A549 (cell line): Measurements from ENCODE around the gene COG7. TPM values are rescaled to one million over a fixed set of nuclear protein-coding genes. Genes with fewer than 3 reads are reported as not detected.

Source experiments
- ATAC-seq, 2 experiments: fragments of 200-7000 bp in 1 of 2; fragments of >200 bp in 1 of 2; cut with Nextera tagmentation in 1 of 2; cut with Tn5 transposase in 1 of 2; 3 replicates each; pipeline versions ENCODE4 v1.8.0 to v1.9.1; 2018 to 2020; ENCODE audit warnings: mild to moderate bottlenecking in 1 of 2, moderate library complexity in 1 of 2
- CTCF ChIA-PET: fragments of 300-600 bp; sonication (Branson Sonifier 250); formaldehyde crosslinking; extraction: SDS; loops from one replicate; lab custom pipeline; 2021; ENCODE audit warnings: antibody characterized with exemption, inconsistent platforms; lab: Yijun Ruan, JAX
- POLR2A ChIA-PET: fragments of 350-600 bp; formaldehyde crosslinking; extraction: SDS; loops from one replicate; lab custom pipeline; 2021; ENCODE audit warnings: antibody characterized with exemption, inconsistent platforms; lab: Yijun Ruan, JAX
- DNase-seq, 2 experiments: peaks; one replicate each; pipeline versions ENCODE4 v3.0.0 to v3.0.0-alpha.2; 2011 to 2016; ENCODE audit warnings: low read depth in 1 of 2, low spot score in 1 of 2
- FAIRE-seq: peaks from 2 replicates; lab custom pipeline; 2011; peaks lifted over from hg19 to GRCh38; lab: Jason Lieb, UNC
- H3K27ac ChIP-seq, 2 experiments: fragments of >200 bp; sonication (Bioruptor Twin); formaldehyde crosslinking; 3 replicates each; pipeline ENCODE4 v1.5.1; 2016 to 2017
- H3K4me1 ChIP-seq: fragments of >200 bp; sonication (Bioruptor Twin); formaldehyde crosslinking; 3 replicates; pipeline ENCODE4 v1.6.1; 2016
- H3K4me2 ChIP-seq: fragments of >200 bp; sonication (Bioruptor Twin); formaldehyde crosslinking; 3 replicates; pipeline ENCODE4 v1.6.1; 2016
- H3K4me3 ChIP-seq: fragments of >200 bp; sonication (Bioruptor Twin); formaldehyde crosslinking; 3 replicates; pipeline ENCODE4 v1.5.1; 2016
- H3K9me3 ChIP-seq: fragments of >200 bp; sonication (Bioruptor Twin); formaldehyde crosslinking; 3 replicates; pipeline ENCODE4 v1.6.1; 2016
- ATOH8 ChIP-seq: fragments of 250-450 bp; sonication (Bioruptor Pico); IDR thresholded peaks from 2 replicates; pipeline ENCODE4 v1.5.0; 2020; ENCODE audit warnings: low read depth, mild to moderate bottlenecking, moderate library complexity
- BHLHE40 ChIP-seq: IDR thresholded peaks from 2 replicates; pipeline ENCODE4 v1.6.1; 2012; ENCODE audit warnings: low read depth, low read length, inconsistent platforms
- CEBPB ChIP-seq, 2 experiments: fragments of >200 bp in 1 of 2; sonication (Bioruptor Twin) in 1 of 2; formaldehyde crosslinking in 1 of 2; IDR thresholded peaks; 2 replicates each; pipeline ENCODE4 v1.6.1; 2012 to 2016
- CHD4 ChIP-seq: fragments of 200-600 bp; sonication (generic); IDR thresholded peaks from 2 replicates; pipeline ENCODE4 v1.6.1; 2016; ENCODE audit warnings: antibody characterized with exemption, mild to moderate bottlenecking, borderline replicate concordance
- EHF ChIP-seq: fragments of 250-450 bp; sonication (Bioruptor Pico); IDR thresholded peaks from 2 replicates; pipeline ENCODE4 v1.5.0; 2020; ENCODE audit warnings: mild to moderate bottlenecking
- EHMT2 ChIP-seq: fragments of 200-600 bp; sonication (generic); IDR thresholded peaks from 2 replicates; pipeline ENCODE4 v1.6.1; 2016; ENCODE audit warnings: antibody characterized with exemption, low read depth, mild to moderate bottlenecking, moderate library complexity
- ELK1 ChIP-seq: fragments of 150-350 bp; IDR thresholded peaks from 2 replicates; pipeline ENCODE4 v1.6.1; 2014; ENCODE audit warnings: low read depth, mild to moderate bottlenecking, low read length
- EP300 ChIP-seq, 2 experiments: fragments of >200 bp; sonication (Bioruptor Twin); formaldehyde crosslinking; IDR thresholded peaks; 2 replicates in 1 of 2; 3 replicates in 1 of 2; pipeline ENCODE4 v1.6.1; 2016 to 2017
- FOSL2 ChIP-seq, 2 experiments: fragments of 450-650 bp in 1 of 2; fragments of >200 bp in 1 of 2; sonication (Bioruptor Twin) in 1 of 2; formaldehyde crosslinking; IDR thresholded peaks; 2 replicates each; pipeline versions ENCODE4 v1.5.0 to v1.6.1; 2016 to 2020; ENCODE audit warnings: mild to moderate bottlenecking in 1 of 2, moderate library complexity in 1 of 2
- FOXS1 ChIP-seq: fragments of 250-450 bp; sonication (Bioruptor Pico); IDR thresholded peaks from 2 replicates; pipeline ENCODE4 v1.5.0; 2020; ENCODE audit warnings: mild to moderate bottlenecking, moderate library complexity
- HDAC2 ChIP-seq: fragments of 200-600 bp; sonication (generic); IDR thresholded peaks from 2 replicates; pipeline ENCODE4 v1.6.1; 2016
- HES2 ChIP-seq: fragments of >200 bp; sonication (Bioruptor Twin); formaldehyde crosslinking; IDR thresholded peaks from 2 replicates; pipeline ENCODE4 v1.6.1; 2016
- HOXB13 ChIP-seq: fragments of 250-450 bp; sonication (Bioruptor Pico); IDR thresholded peaks from 2 replicates; pipeline ENCODE4 v1.5.0; 2020; ENCODE audit warnings: low read depth, mild to moderate bottlenecking, moderate library complexity
- KDM1A ChIP-seq: fragments of 200-600 bp; sonication (generic); IDR thresholded peaks from 2 replicates; pipeline ENCODE4 v1.6.1; 2016; ENCODE audit warnings: low read depth, mild to moderate bottlenecking
- MAFK ChIP-seq: fragments of 450-650 bp; IDR thresholded peaks from 2 replicates; pipeline ENCODE4 v1.6.1; 2014; ENCODE audit not compliant: partially characterized antibody
- MAX ChIP-seq: IDR thresholded peaks from 2 replicates; pipeline ENCODE4 v1.6.1; 2012
- PBX3 ChIP-seq: IDR thresholded peaks from 2 replicates; pipeline ENCODE4 v1.6.1; 2012
- RAD21 ChIP-seq, 2 experiments: fragments of >200 bp in 1 of 2; sonication (Bioruptor Twin) in 1 of 2; formaldehyde crosslinking in 1 of 2; IDR thresholded peaks in 1 of 2; conservative IDR thresholded peaks in 1 of 2; 2 replicates in 1 of 2; 3 replicates in 1 of 2; pipeline ENCODE4 v1.6.1; 2012 to 2018; ENCODE audit warnings: inconsistent platforms in 1 of 2
- RCOR1 ChIP-seq: fragments of 150-350 bp; IDR thresholded peaks from 2 replicates; pipeline ENCODE4 v1.6.1; 2014; ENCODE audit warnings: antibody characterized with exemption, low read length, low read depth
- RFX5 ChIP-seq: fragments of 450-650 bp; IDR thresholded peaks from 2 replicates; pipeline ENCODE4 v1.7.1; 2014; ENCODE audit warnings: antibody characterized with exemption, mild to moderate bottlenecking, moderate library complexity
- SREBF2 ChIP-seq: fragments of 450-650 bp; IDR thresholded peaks from 2 replicates; pipeline ENCODE4 v1.6.1; 2014; ENCODE audit warnings: mild to moderate bottlenecking, moderate library complexity
- TFCP2L1 ChIP-seq: fragments of 250-450 bp; sonication (Bioruptor Pico); IDR thresholded peaks from 2 replicates; pipeline ENCODE4 v1.5.0; 2021; ENCODE audit warnings: mild to moderate bottlenecking
- TP53 ChIP-seq: fragments of 250-450 bp; sonication (Bioruptor Pico); IDR thresholded peaks from 2 replicates; pipeline ENCODE4 v1.5.0; 2021; ENCODE audit warnings: mild to moderate bottlenecking, moderate library complexity
- USF2 ChIP-seq: fragments of 450-650 bp; IDR thresholded peaks from 2 replicates; pipeline ENCODE4 v1.6.1; 2014; ENCODE audit warnings: antibody characterized with exemption
- ZC3H11A ChIP-seq: fragments of 450-650 bp; IDR thresholded peaks from 2 replicates; pipeline ENCODE4 v1.6.1; 2014; ENCODE audit warnings: antibody characterized with exemption, mild to moderate bottlenecking
- ZFP36 ChIP-seq: fragments of 450-650 bp; IDR thresholded peaks from 2 replicates; pipeline ENCODE4 v1.6.1; 2014; ENCODE audit warnings: borderline replicate concordance; ENCODE audit not compliant: partially characterized antibody
- WGBS: methylation state at CpG from one replicate; pipeline ENCODE4 v1.1.6; 2017; ENCODE audit errors: missing lambda C conversion rate; 5-methylcytosine and 5-hydroxymethylcytosine counted together
- polyA plus RNA-seq, 4 experiments: library from polyadenylated mRNA; depleted of rRNA in 3 of 4; stranded (reverse); fragments of >200 nt; fragmentation: RNase III in 1 of 4; extraction: RNeasy Plus Mini Kit Qiagen cat#74134 plus additional on column Dnase treatment in 1 of 4; gene quantifications; 2 replicates in 3 of 4; 3 replicates in 1 of 4; pipeline ENCODE4 v1.2.3, GENCODE V29; 2011 to 2017

Gene COG7
- polyA plus RNA-seq, 2 of the 4 experiments (the other 2 are of a cell fraction): 11.3 to 18.5 TPM

- 93% methylated on average over 4 of the region's 4 CpGs for WGBS
- H3K27ac ChIP-seq: no peak overlapping the region
- ChIA-PET POLR2A (no interaction called here), CTCF (interaction anchor here (1.1 to 1.5 kb wide), 3 partner anchors 9 to 46 kb away, joined by 4 to 5 read pairs (median 4); no protein-coding TSS in a partner anchor)
- DNase-seq (no peak), FAIRE-seq (no peak), ATAC-seq (no peak)
- no peaks in the 10 kb centered on the region for H3K4me1 ChIP-seq
- TF ChIP-seq MAX (no peak), EP300 (IDR thresholded peaks at IDR 0.05) (no peak), ATOH8 (CRISPR knock-in tag) (no peak), EHMT2 (no peak), ZC3H11A (no peak), HOXB13 (CRISPR knock-in tag) (no peak), RAD21 (conservative IDR thresholded peaks at IDR 0.05 in 1 of 2, IDR thresholded peaks at IDR 0.05 in 1 of 2) (no peak), FOSL2 (IDR thresholded peaks at IDR 0.05) (no peak), FOSL2 (CRISPR knock-in tag; IDR thresholded peaks at IDR 0.05) (no peak), RFX5 (no peak), PBX3 (no peak), TFCP2L1 (CRISPR knock-in tag) (no peak), CHD4 (no peak), FOXS1 (CRISPR knock-in tag) (no peak), ELK1 (no peak), HDAC2 (no peak), ZFP36 (no peak), HES2 (no peak), EHF (no peak), SREBF2 (no peak), MAFK (no peak)
- no peak overlapping the region for H3K4me3 ChIP-seq
- no peak overlapping the region for H3K4me2 ChIP-seq
- no peaks in the 10 kb centered on the region for H3K9me3 ChIP-seq
These were observed 27.3 kb upstream of the COG7 start for GRCh38 chr16:23480257-23480656.

- ATAC-seq: peak in 1 of 2 experiments; percentile 58; a peak in 2 of 6 replicates
- WGBS: 98% methylated on average over 3 of the region's 3 CpGs
- H3K4me1 ChIP-seq: no peaks in the 10 kb centered on the region
- no peak overlapping the region for H3K27ac ChIP-seq
- TF ChIP-seq KDM1A (no peak), RFX5 (no peak), CEBPB (IDR thresholded peaks at IDR 0.05) (no peak), RCOR1 (no peak), TP53 (CRISPR knock-in tag) (no peak), BHLHE40 (no peak), EP300 (IDR thresholded peaks at IDR 0.05) (no peak), USF2 (no peak)
- ChIA-PET CTCF (interaction anchor here (1.5 kb wide), 2 partner anchors 13 to 45 kb away, joined by 4 to 5 read pairs; no protein-coding TSS in a partner anchor), POLR2A (no interaction called here)
- no peaks in the 10 kb centered on the region for H3K9me3 ChIP-seq
- no peak for DNase-seq
- H3K4me3 ChIP-seq: no peak overlapping the region
- FAIRE-seq: no peak
- H3K4me2 ChIP-seq: no peak overlapping the region
These were observed 26.1 kb upstream of the COG7 start for GRCh38 chr16:23479138-23479537.
